ENCODE data around the gene UNG.

DNA sequence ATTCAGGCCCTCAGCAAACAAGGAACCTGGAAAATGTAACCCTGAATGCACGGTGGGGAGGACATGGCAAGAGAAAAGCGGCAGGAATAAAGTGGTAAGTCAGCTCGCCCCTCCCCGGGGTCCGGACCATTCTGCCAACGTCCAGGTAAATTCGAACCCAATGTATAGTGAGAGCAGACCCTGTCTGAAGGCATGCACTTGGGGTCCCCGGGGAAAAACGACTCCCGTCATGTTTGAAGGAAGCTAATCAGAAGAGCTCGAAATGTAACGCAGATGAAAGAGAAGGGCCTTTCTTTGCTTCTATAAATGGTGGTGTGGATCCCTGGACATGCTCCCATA is 19.2 kb downstream of the UNG start:
- TF ChIP-seq, protein P1, sequence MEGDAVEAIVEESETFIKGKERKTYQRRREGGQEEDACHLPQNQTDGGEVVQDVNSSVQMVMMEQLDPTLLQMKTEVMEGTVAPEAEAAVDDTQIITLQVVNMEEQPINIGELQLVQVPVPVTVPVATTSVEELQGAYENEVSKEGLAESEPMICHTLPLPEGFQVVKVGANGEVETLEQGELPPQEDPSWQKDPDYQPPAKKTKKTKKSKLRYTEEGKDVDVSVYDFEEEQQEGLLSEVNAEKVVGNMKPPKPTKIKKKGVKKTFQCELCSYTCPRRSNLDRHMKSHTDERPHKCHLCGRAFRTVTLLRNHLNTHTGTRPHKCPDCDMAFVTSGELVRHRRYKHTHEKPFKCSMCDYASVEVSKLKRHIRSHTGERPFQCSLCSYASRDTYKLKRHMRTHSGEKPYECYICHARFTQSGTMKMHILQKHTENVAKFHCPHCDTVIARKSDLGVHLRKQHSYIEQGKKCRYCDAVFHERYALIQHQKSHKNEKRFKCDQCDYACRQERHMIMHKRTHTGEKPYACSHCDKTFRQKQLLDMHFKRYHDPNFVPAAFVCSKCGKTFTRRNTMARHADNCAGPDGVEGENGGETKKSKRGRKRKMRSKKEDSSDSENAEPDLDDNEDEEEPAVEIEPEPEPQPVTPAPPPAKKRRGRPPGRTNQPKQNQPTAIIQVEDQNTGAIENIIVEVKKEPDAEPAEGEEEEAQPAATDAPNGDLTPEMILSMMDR (IDR thresholded peaks at IDR 0.05; ENCODE audit: control extremely low read depth in 1 of 3, insufficient read depth in 1 of 3, low read depth in 1 of 3, low read length in 3 of 3): no peak
- TF ChIP-seq POLR2A (IDR thresholded peaks at IDR 0.05; ENCODE audit: control extremely low read depth in 1 of 2, low read depth in 2 of 2, low read length in 2 of 2): no peak
